NCI-H226 (cell line): ENCODE data around the gene ACTR5.

ENCODE experiments used
- DNase-seq: peaks from one replicate; pipeline ENCODE4 v3.0.0-alpha.2; 2015

The ACTR5 gene

GRCh38 chr20:38729767-38730166 lies 18.5 kb upstream of the ACTR5 start:
- no peak for DNase-seq

- no peak for DNase-seq
Observed at GRCh38 chr20:38730167-38730988, 17.9 kb upstream of the ACTR5 start.

- peak; percentile 21 for DNase-seq
Observed at GRCh38 chr20:38730989-38731737, 17.1 kb upstream of the ACTR5 start.

GRCh38 chr20:38731738-38732113 lies 16.5 kb upstream of the ACTR5 start:
- no peak for DNase-seq

- no peak for DNase-seq
Observed at GRCh38 chr20:38732981-38733380, 15.3 kb upstream of the ACTR5 start.

GRCh38 chr20:38735172-38735571 lies 13.1 kb upstream of the ACTR5 start:
- DNase-seq: no peak

GRCh38 chr20:38737887-38738286 lies 10.4 kb upstream of the ACTR5 start:
- DNase-seq: no peak

GRCh38 chr20:38745757-38746156 lies 2.5 kb upstream of the ACTR5 start:
- no peak for DNase-seq

- DNase-seq: no peak
Observed at GRCh38 chr20:38747495-38748096, 664 bp upstream of the ACTR5 start.

GRCh38 chr20:38748861-38749149 lies 545 bp downstream of the ACTR5 start:
- DNase-seq: no peak

- no peak for DNase-seq
Observed at GRCh38 chr20:38751360-38751976, 3.2 kb downstream of the ACTR5 start.

GRCh38 chr20:38752029-38752428 lies 3.8 kb downstream of the ACTR5 start:
- no peak for DNase-seq

- no peak for DNase-seq
Observed at GRCh38 chr20:38754924-38755323, 6.7 kb downstream of the ACTR5 start.

GRCh38 chr20:38755324-38755910 lies 7.2 kb downstream of the ACTR5 start:
- no peak for DNase-seq

GRCh38 chr20:38757145-38757775 lies 9.0 kb downstream of the ACTR5 start:
- DNase-seq: peak; percentile 12

- DNase-seq: no peak
Observed at GRCh38 chr20:38759106-38759505, 10.8 kb downstream of the ACTR5 start.

GRCh38 chr20:38760978-38761377 lies 12.7 kb downstream of the ACTR5 start:
- DNase-seq: no peak

- no peak for DNase-seq
Observed at GRCh38 chr20:38762174-38762573, 13.9 kb downstream of the ACTR5 start.

GRCh38 chr20:38763616-38764015 lies 15.4 kb downstream of the ACTR5 start:
- DNase-seq: no peak

- DNase-seq: peak; percentile 80
Observed at GRCh38 chr20:38764567-38765318, 16.5 kb downstream of the ACTR5 start.

- DNase-seq: no peak
Observed at GRCh38 chr20:38766071-38766470, 17.8 kb downstream of the ACTR5 start.
